ENCODE measurements around the gene LNP1. TPM values are rescaled to one million over a fixed set of nuclear protein-coding genes. Genes with fewer than 3 reads are reported as not detected.

LNP1 gene
- total RNA-seq, 1 experiment from 2014 or later = 3.3 TPM

- no peak for TF ChIP-seq CTCF (IDR thresholded peaks at IDR 0.05; ENCODE audit: insufficient read depth in 1 of 2, low read depth in 1 of 2, low read length in 1 of 2, severe bottlenecking in 1 of 2, unreplicated experiment in 1 of 2)
- Mint-ChIP-seq H3K27me3 (ENCODE audit: insufficient read depth, unreplicated experiment) (no peaks in the 10 kb centered on the region), H3K4me1 (ENCODE audit: low read depth, unreplicated experiment) (peaks cover 7% of the 10 kb centered on the region), H3K36me3 (ENCODE audit: insufficient read depth, unreplicated experiment) (peaks cover 35% of the 10 kb centered on the region), H3K4me3 (ENCODE audit: unreplicated experiment) (no peak overlapping the region), H3K27ac (ENCODE audit: unreplicated experiment) (peak overlapping the region; percentile 81), H3K9me3 (ENCODE audit: unreplicated experiment) (no peaks in the 10 kb centered on the region)
- Histone ChIP-seq H3K4me3 (ENCODE audit: low read depth, low read length) (no peak overlapping the region), H3K9me3 (peaks cover 7% of the 10 kb centered on the region; the same call in 1 of the 2 replicates), H3K4me1 (peaks cover 16% of the 10 kb centered on the region), H3K36me3 (ENCODE audit: control insufficient read depth, insufficient read depth, low read length) (peaks cover 2% of the 10 kb centered on the region; the same call in 1 of the 2 replicates), H3K27me3 (replicated peaks; ENCODE audit: control insufficient read depth, insufficient read depth, low read length) (no peaks in the 10 kb centered on the region)
- intact Hi-C loops (cut with micrococcal nuclease; ENCODE audit: unreplicated experiment) = loop anchor here (2.0 kb wide), 1 partner anchor 14 kb away; the partner anchor contains the start of genes LNP1 and TOMM70
- DNase-seq = peak in 1 of 2 experiments; percentile 37
- no TSS peak for BruUV-seq (replicated peaks)
- CTCF ChIA-PET = interaction anchor here (0.8 kb wide), 1 partner anchor 26 kb away, joined by 3 read pairs; no protein-coding TSS in a partner anchor
- POLR2A ChIA-PET = interaction anchor here (0.7 to 1.4 kb wide), 4 partner anchors 15 to 106 kb away, joined by 3 to 28 read pairs (median 6); partner anchors contain the start of genes LNP1, NIT2, TMEM45A and TOMM70
These were observed 14.8 kb upstream of the LNP1 start for GRCh38 chr3:100386437-100387074.

GRCh38 chr3:100389025-100389424, 12.3 kb upstream of the LNP1 start:
- POLR2A ChIA-PET = no interaction called here
- no peaks in the 10 kb centered on the region for H3K27me3 Mint-ChIP-seq (ENCODE audit: insufficient read depth, unreplicated experiment)

More at GRCh38 chr3:100389025-100389424, 12.3 kb upstream of the LNP1 start:
- H3K4me3 ChIP-seq (ENCODE audit: low read depth, low read length) = no peak overlapping the region
- peaks cover 16% of the 10 kb centered on the region for H3K4me1 ChIP-seq
- peaks cover 23% of the 10 kb centered on the region for H3K36me3 Mint-ChIP-seq (ENCODE audit: insufficient read depth, unreplicated experiment)
- BruUV-seq (replicated peaks) = no TSS peak
- peaks cover 7% of the 10 kb centered on the region; the same call in 1 of the 2 replicates for H3K9me3 ChIP-seq
- peaks cover 7% of the 10 kb centered on the region for H3K4me1 Mint-ChIP-seq (ENCODE audit: low read depth, unreplicated experiment)
- H3K4me3 Mint-ChIP-seq (ENCODE audit: unreplicated experiment) = no peak overlapping the region
- CTCF ChIA-PET = no interaction called here
- no peaks in the 10 kb centered on the region for H3K9me3 Mint-ChIP-seq (ENCODE audit: unreplicated experiment)
- peaks cover 2% of the 10 kb centered on the region; the same call in 1 of the 2 replicates for H3K36me3 ChIP-seq (ENCODE audit: control insufficient read depth, insufficient read depth, low read length)
- TF ChIP-seq CTCF (IDR thresholded peaks at IDR 0.05; ENCODE audit: insufficient read depth in 1 of 2, low read depth in 1 of 2, low read length in 1 of 2, severe bottlenecking in 1 of 2, unreplicated experiment in 1 of 2) = no peak
- intact Hi-C loops (cut with micrococcal nuclease; ENCODE audit: unreplicated experiment) = no loop called here
- no peaks in the 10 kb centered on the region for H3K27me3 ChIP-seq (replicated peaks; ENCODE audit: control insufficient read depth, insufficient read depth, low read length)
- DNase-seq = no peak
- H3K27ac Mint-ChIP-seq (ENCODE audit: unreplicated experiment) = peak overlapping the region; percentile 39

Measured in Caco-2 (cell line).